ENCODE data around the gene KIAA1755. TPM values are rescaled to one million over a fixed set of nuclear protein-coding genes. Genes with fewer than 3 reads are reported as not detected.

The KIAA1755 gene
- total and polyA plus RNA-seq, 2 donors (not counting 1 experiment from before 2014, with no cell fraction given): not detected

DNA sequence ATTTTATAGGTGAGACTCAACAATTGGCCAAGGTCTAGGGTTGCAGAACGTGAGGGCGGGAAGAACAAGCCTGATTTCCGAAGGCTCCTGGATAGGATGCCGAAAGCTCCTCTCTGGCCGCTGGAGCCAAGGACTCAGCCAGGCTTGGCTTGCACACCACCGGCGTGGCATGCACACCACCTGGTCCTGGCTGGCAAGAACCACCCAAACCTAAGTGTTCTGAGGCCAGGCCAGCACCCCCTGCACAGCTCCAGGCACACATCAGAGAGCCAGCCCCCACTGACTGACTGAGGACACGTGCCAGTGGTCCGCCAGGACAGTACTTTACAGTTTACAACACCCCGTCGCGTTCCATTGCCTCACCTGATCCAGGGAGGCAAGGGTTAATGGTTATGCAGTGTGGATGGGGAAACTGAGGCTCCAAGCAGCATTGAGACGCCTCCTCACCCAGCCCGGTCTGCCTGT lies 95.9 kb downstream of the KIAA1755 start:
- peak overlapping the region; percentile 32 for H3K27ac Mint-ChIP-seq
- TF ChIP-seq, protein P1, sequence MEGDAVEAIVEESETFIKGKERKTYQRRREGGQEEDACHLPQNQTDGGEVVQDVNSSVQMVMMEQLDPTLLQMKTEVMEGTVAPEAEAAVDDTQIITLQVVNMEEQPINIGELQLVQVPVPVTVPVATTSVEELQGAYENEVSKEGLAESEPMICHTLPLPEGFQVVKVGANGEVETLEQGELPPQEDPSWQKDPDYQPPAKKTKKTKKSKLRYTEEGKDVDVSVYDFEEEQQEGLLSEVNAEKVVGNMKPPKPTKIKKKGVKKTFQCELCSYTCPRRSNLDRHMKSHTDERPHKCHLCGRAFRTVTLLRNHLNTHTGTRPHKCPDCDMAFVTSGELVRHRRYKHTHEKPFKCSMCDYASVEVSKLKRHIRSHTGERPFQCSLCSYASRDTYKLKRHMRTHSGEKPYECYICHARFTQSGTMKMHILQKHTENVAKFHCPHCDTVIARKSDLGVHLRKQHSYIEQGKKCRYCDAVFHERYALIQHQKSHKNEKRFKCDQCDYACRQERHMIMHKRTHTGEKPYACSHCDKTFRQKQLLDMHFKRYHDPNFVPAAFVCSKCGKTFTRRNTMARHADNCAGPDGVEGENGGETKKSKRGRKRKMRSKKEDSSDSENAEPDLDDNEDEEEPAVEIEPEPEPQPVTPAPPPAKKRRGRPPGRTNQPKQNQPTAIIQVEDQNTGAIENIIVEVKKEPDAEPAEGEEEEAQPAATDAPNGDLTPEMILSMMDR (IDR thresholded peaks at IDR 0.05): no peak
- TF ChIP-seq EZH2 (IDR thresholded peaks at IDR 0.05; ENCODE audit: borderline replicate concordance, insufficient read depth, low read depth, low read length, poor library complexity, severe bottlenecking): no peak
- H3K27me3 Mint-ChIP-seq: no peaks in the 10 kb centered on the region
- Histone ChIP-seq H3K9me3 (ENCODE audit: control extremely low read depth in 1 of 3, control insufficient read depth in 2 of 3, insufficient read depth in 1 of 3, low read length in 2 of 3) (peaks cover 0 to 4% (median 0%) of the 10 kb centered on the region in 3 donors), H2AFZ (ENCODE audit: insufficient read depth, low read depth, low read length, poor library complexity, severe bottlenecking) (peak overlapping the region; percentile 67), H3K4me2 (replicated peaks; ENCODE audit: low read depth, low read length, poor library complexity, severe bottlenecking) (peak overlapping the region; percentile 81), H3K27me3 (replicated peaks in 1 of 4; ENCODE audit: control extremely low read depth in 1 of 4, control insufficient read depth in 3 of 4, insufficient read depth in 4 of 4, low read length in 3 of 4) (peaks cover 0 to 7% (median 0%) of the 10 kb centered on the region in 4 experiments), H3K79me2 (ENCODE audit: control insufficient read depth, insufficient read depth, low read length) (no peaks in the 10 kb centered on the region), H3K36me3 (replicated peaks in 1 of 2; ENCODE audit: control extremely low read depth in 1 of 2, control insufficient read depth in 1 of 2, extremely low read depth in 1 of 2, insufficient read depth in 2 of 2, low read length in 1 of 2) (no peaks in the 10 kb centered on the region), H4K20me1 (ENCODE audit: control insufficient read depth, insufficient read depth, low read length, poor library complexity, severe bottlenecking) (no peaks in the 10 kb centered on the region), H3K4me3 (ENCODE audit: control extremely low read depth in 1 of 5, extremely low read depth in 1 of 5, insufficient read depth in 1 of 5, low read depth in 2 of 5, low read length in 4 of 5) (peak overlapping the region in 4 of 5 experiments; percentile 18 to 44 (median 32)), H3K9ac (ENCODE audit: low read length) (peak overlapping the region; percentile 53), H3K27ac (ENCODE audit: low read length in 2 of 2) (no peak overlapping the region), H3K4me1 (ENCODE audit: control insufficient read depth in 2 of 2, insufficient read depth in 2 of 2, low read length in 2 of 2) (peaks cover 18 to 28% of the 10 kb centered on the region in 2 donors)
- no peaks in the 10 kb centered on the region for H3K9me3 Mint-ChIP-seq (ENCODE audit: insufficient read depth)
- DNase-seq: peak; percentile 21
- intact Hi-C loops (cut with micrococcal nuclease): loop anchor here (1.0 kb wide), 4 partner anchors 57 to 107 kb away; no protein-coding TSS in a partner anchor
- peaks cover 26% of the 10 kb centered on the region for H3K4me1 Mint-ChIP-seq
- peak overlapping the region; percentile 64 for H3K4me3 Mint-ChIP-seq
- 88% methylated on average over 10 of the region's 14 CpGs for WGBS (ENCODE audit: insufficient coverage)
- ChIA-PET POLR2A (no interaction called here), CTCF (interaction anchor here (0.6 to 6.1 kb wide), 10 partner anchors 57 to 134 kb away, joined by 3 to 74 read pairs (median 4); no protein-coding TSS in a partner anchor)
- ATAC-seq (ENCODE audit: low read depth): no peak

DNA sequence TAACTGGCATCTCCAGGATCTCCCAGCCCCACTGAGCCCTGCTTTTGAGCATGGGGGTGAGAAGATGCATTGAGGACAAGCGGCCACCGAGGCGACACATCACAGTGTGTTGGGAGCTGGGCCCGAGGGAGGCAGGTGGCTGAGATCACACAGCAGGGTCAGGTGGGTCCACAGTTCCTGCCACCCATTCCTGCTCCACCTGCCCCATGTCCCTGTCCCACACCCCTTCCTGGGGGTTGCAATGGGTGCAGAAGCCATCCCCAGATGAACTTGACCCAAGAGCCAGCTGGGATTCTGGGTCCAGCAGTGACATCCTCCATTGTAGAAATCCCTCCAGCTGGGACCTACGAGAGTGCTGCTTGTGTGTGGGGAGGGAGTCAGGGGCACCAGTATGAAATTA lies 96.5 kb downstream of the KIAA1755 start:
- no peaks in the 10 kb centered on the region for H3K27me3 Mint-ChIP-seq
- peaks cover 18 to 26% of the 10 kb centered on the region in 2 donors for H3K4me1 ChIP-seq (ENCODE audit: control insufficient read depth in 2 of 2, insufficient read depth in 2 of 2, low read length in 2 of 2)
- H3K27ac Mint-ChIP-seq: no peak overlapping the region
- H4K20me1 ChIP-seq (ENCODE audit: control insufficient read depth, insufficient read depth, low read length, poor library complexity, severe bottlenecking): no peaks in the 10 kb centered on the region
- H3K4me3 ChIP-seq (ENCODE audit: control extremely low read depth in 1 of 5, extremely low read depth in 1 of 5, insufficient read depth in 1 of 5, low read depth in 2 of 5, low read length in 4 of 5): no peak overlapping the region
- TF ChIP-seq EZH2 (IDR thresholded peaks at IDR 0.05; ENCODE audit: borderline replicate concordance, insufficient read depth, low read depth, low read length, poor library complexity, severe bottlenecking): no peak
- TF ChIP-seq, protein P1 (IDR thresholded peaks at IDR 0.05): no peak
- H3K36me3 ChIP-seq (replicated peaks in 1 of 2; ENCODE audit: control extremely low read depth in 1 of 2, control insufficient read depth in 1 of 2, extremely low read depth in 1 of 2, insufficient read depth in 2 of 2, low read length in 1 of 2): no peaks in the 10 kb centered on the region
- no peaks in the 10 kb centered on the region for H3K79me2 ChIP-seq (ENCODE audit: control insufficient read depth, insufficient read depth, low read length)
- no peak for ATAC-seq (ENCODE audit: low read depth)
- POLR2A ChIA-PET: no interaction called here
- no peak for DNase-seq
- H3K9ac ChIP-seq (ENCODE audit: low read length): no peak overlapping the region
- intact Hi-C loops (cut with micrococcal nuclease): no loop called here
- peaks cover 23% of the 10 kb centered on the region for H3K4me1 Mint-ChIP-seq
- no peaks in the 10 kb centered on the region for H3K9me3 Mint-ChIP-seq (ENCODE audit: insufficient read depth)
- H3K4me2 ChIP-seq (replicated peaks; ENCODE audit: low read depth, low read length, poor library complexity, severe bottlenecking): no peak overlapping the region
- no peak overlapping the region for H3K27ac ChIP-seq (ENCODE audit: low read length in 2 of 2)
- 98% methylated on average over 4 of the region's 5 CpGs for WGBS (ENCODE audit: insufficient coverage)
- H2AFZ ChIP-seq (ENCODE audit: insufficient read depth, low read depth, low read length, poor library complexity, severe bottlenecking): no peak overlapping the region
- H3K4me3 Mint-ChIP-seq: peak overlapping the region; percentile 64
- H3K27me3 ChIP-seq (replicated peaks in 1 of 4; ENCODE audit: control extremely low read depth in 1 of 4, control insufficient read depth in 3 of 4, insufficient read depth in 4 of 4, low read length in 3 of 4): peaks cover 0 to 7% (median 0%) of the 10 kb centered on the region in 4 experiments
- CTCF ChIA-PET: interaction anchor here (0.6 to 6.1 kb wide), 11 partner anchors 13 to 134 kb away, joined by 3 to 74 read pairs (median 4); no protein-coding TSS in a partner anchor
- peaks cover 0 to 4% (median 0%) of the 10 kb centered on the region in 3 donors for H3K9me3 ChIP-seq (ENCODE audit: control extremely low read depth in 1 of 3, control insufficient read depth in 2 of 3, insufficient read depth in 1 of 3, low read length in 2 of 3)
